GM12878 (cell line): ENCODE results near the gene BRD1. TPM values are rescaled to one million over a fixed set of nuclear protein-coding genes. Genes with fewer than 3 reads are reported as not detected.

Source experiments
- ATAC-seq: fragments of 200-7000 bp; cut with Tn5 transposase; 3 replicates; pipeline ENCODE4 v1.9.1; 2020; ENCODE audit warnings: mild to moderate bottlenecking, moderate library complexity
- BruUV-seq: library from RNA; stranded (reverse); fragments of 400-500 nt; replicated peaks from 2 replicates; lab custom pipeline; 2021; lab: Mats Ljungman, UMichigan
- CTCF ChIA-PET: fragments of 300-600 bp; sonication (Branson Sonifier 250); formaldehyde crosslinking; extraction: SDS; loops from one replicate; lab custom pipeline; 2021; ENCODE audit warnings: inconsistent platforms; lab: Yijun Ruan, JAX
- POLR2A ChIA-PET: fragments of 350-600 bp; formaldehyde crosslinking; extraction: SDS; loops from one replicate; lab custom pipeline; 2021; ENCODE audit warnings: inconsistent platforms; lab: Charles Lee
- RAD21 ChIA-PET: fragments of 300-600 bp; sonication (Branson Sonifier 250); formaldehyde crosslinking; loops from one replicate; lab custom pipeline; 2023; ENCODE audit warnings: antibody characterized with exemption; ENCODE audit not compliant: unreplicated experiment; lab: Charles Lee
- SMC1A ChIA-PET: fragments of 300-600 bp; sonication (Branson Sonifier 250); formaldehyde crosslinking; loops from one replicate; lab custom pipeline; 2023; ENCODE audit not compliant: unreplicated experiment, uncharacterized antibody; lab: Charles Lee
- DNase-seq: peaks from one replicate; pipeline ENCODE4 v3.0.0-alpha.2; 2011; ENCODE audit warnings: low read depth, low spot score
- FAIRE-seq: peaks from 3 replicates; lab custom pipeline; 2011; peaks lifted over from hg19 to GRCh38; lab: Jason Lieb, UNC
- H2AFZ ChIP-seq: 2 replicates; pipeline ENCODE4 v1.6.0; 2011; ENCODE audit warnings: low read depth, low read length, control low read depth; ENCODE audit not compliant: control insufficient read depth
- H3K27ac ChIP-seq: 2 replicates; pipeline ENCODE4 v1.5.1; 2011; ENCODE audit warnings: control low read depth; ENCODE audit not compliant: control insufficient read depth, insufficient read depth
- H3K27me3 ChIP-seq, 2 experiments: replicated peaks in 1 of 2; 2 replicates each; pipeline versions ENCODE4 v1.6.0 to v1.6.1; 2011; ENCODE audit warnings: low read length in 1 of 2; ENCODE audit not compliant: control insufficient read depth in 2 of 2, insufficient read depth in 2 of 2
- H3K36me3 ChIP-seq, 2 experiments: 2 replicates each; pipeline ENCODE4 v1.5.1; 2011; ENCODE audit warnings: low read length in 1 of 2; ENCODE audit not compliant: control insufficient read depth in 2 of 2, insufficient read depth in 2 of 2
- H3K4me1 ChIP-seq: 2 replicates; pipeline ENCODE4 v1.6.1; 2011; ENCODE audit warnings: mild to moderate bottlenecking, low read length, moderate library complexity, mixed read lengths; ENCODE audit not compliant: control insufficient read depth, insufficient read depth
- H3K4me2 ChIP-seq: 2 replicates; pipeline ENCODE4 v1.6.0; 2011; ENCODE audit warnings: control low read depth; ENCODE audit not compliant: control insufficient read depth, insufficient read depth
- H3K4me3 ChIP-seq: fragments of 200-600 bp; sonication (generic); 2 replicates; pipeline ENCODE4 v1.5.1; 2016
- H3K79me2 ChIP-seq: 2 replicates; pipeline ENCODE4 v1.6.0; 2011; ENCODE audit warnings: low read length; ENCODE audit not compliant: control insufficient read depth, insufficient read depth
- H3K9ac ChIP-seq: 2 replicates; pipeline ENCODE4 v1.8.0; 2011; ENCODE audit warnings: low read length, control low read depth, mixed read lengths; ENCODE audit not compliant: control insufficient read depth, insufficient read depth
- H3K9me3 ChIP-seq: replicated peaks from 3 replicates; pipeline ENCODE4 v1.5.1; 2011; ENCODE audit warnings: mild to moderate bottlenecking, low read length; ENCODE audit not compliant: control insufficient read depth, insufficient read depth
- H4K20me1 ChIP-seq: 2 replicates; pipeline ENCODE4 v1.6.0; 2011; ENCODE audit not compliant: control insufficient read depth, insufficient read depth
- ATF7 ChIP-seq: fragments of 450-650 bp; IDR thresholded peaks from 2 replicates; pipeline ENCODE4 v1.6.1; 2016; ENCODE audit warnings: low read depth, mild to moderate bottlenecking
- MAX ChIP-seq: IDR thresholded peaks from 2 replicates; pipeline ENCODE4 v1.6.1; 2012; ENCODE audit warnings: low read depth, low read length, improper control_type of control experiment
- NFYA ChIP-seq: IDR thresholded peaks from 2 replicates; pipeline ENCODE4 v1.6.1; 2011; ENCODE audit warnings: low read depth, mild to moderate bottlenecking, low read length, improper control_type of control experiment, borderline replicate concordance
- NR2C2 ChIP-seq: IDR thresholded peaks from 2 replicates; pipeline ENCODE4 v1.6.1; 2011; ENCODE audit warnings: borderline replicate concordance, low read depth; ENCODE audit not compliant: control insufficient read depth, insufficient read length
- POLR2AphosphoS5 ChIP-seq: IDR thresholded peaks from 2 replicates; pipeline ENCODE4 v1.6.1; 2011; ENCODE audit warnings: mild to moderate bottlenecking, low read length, inconsistent platforms
- PRDM15 ChIP-seq: fragments of 450-650 bp; formaldehyde crosslinking; IDR thresholded peaks from 2 replicates; pipeline ENCODE4 v1.4.0; 2020; ENCODE audit warnings: mild to moderate bottlenecking, moderate library complexity
- SP1 ChIP-seq: IDR thresholded peaks from one replicate; pipeline ENCODE4 v1.6.1; 2011; ENCODE audit warnings: low read depth, low read length
- SREBF1 ChIP-seq: IDR thresholded peaks from 2 replicates; pipeline ENCODE4 v1.6.1; 2012; ENCODE audit warnings: mild to moderate bottlenecking, low read length
- SREBF2 ChIP-seq: IDR thresholded peaks from 2 replicates; pipeline ENCODE4 v1.6.1; 2012; ENCODE audit warnings: mild to moderate bottlenecking, low read length
- STAT3 ChIP-seq: IDR thresholded peaks from 2 replicates; pipeline ENCODE4 v1.6.1; 2011; ENCODE audit warnings: low read depth, low read length, improper control_type of control experiment
- ZNF24 ChIP-seq: fragments of 450-650 bp; IDR thresholded peaks from 2 replicates; pipeline ENCODE4 v1.6.1; 2017; ENCODE audit warnings: antibody characterized with exemption, mild to moderate bottlenecking
- WGBS: methylation state at CpG from one replicate; pipeline ENCODE4 v1.1.6; 2016; ENCODE audit warnings: low lambda C conversion rate; ENCODE audit not compliant: insufficient replicate concordance, insufficient coverage; ENCODE audit errors: missing lambda C conversion rate; 5-methylcytosine and 5-hydroxymethylcytosine counted together
- in situ Hi-C: fragments of 300-500 bp; cut with MboI; formaldehyde crosslinking; loops from 9 replicates; pipeline ENCODE4 v1.14.3; 2018; ENCODE audit warnings: mixed read lengths
- intact Hi-C: fragments of 100-400 bp; cut with micrococcal nuclease; formaldehyde crosslinking; loops from one replicate; pipeline ENCODE4 v1.14.2; 2022; ENCODE audit not compliant: unreplicated experiment
- polyA plus RNA-seq, 11 experiments: library from polyadenylated mRNA; depleted of rRNA in 4 of 11; unstranded in 6 of 11; stranded (reverse) in 5 of 11; fragments of >200 nt; fragmentation: Nextera tagmentation in 4 of 11; fragmentation: Illumina TruSeq in 1 of 11; extraction: Ambion mirVana in 4 of 11; extraction: Trizol in 1 of 11; gene quantifications; 1 replicate in 1 of 11; 2 replicates in 10 of 11; pipeline versions ENCODE4 v1.2.1 to v1.2.3, GENCODE V29; 2011 to 2016; ENCODE audit warnings: inconsistent platforms in 2 of 11, missing spikeins in 2 of 11, low read depth in 1 of 11
- total RNA-seq, 4 experiments: library from RNA; depleted of rRNA in 3 of 4; stranded (reverse); fragments of >200 nt in 3 of 4; fragmentation: Illumina TruSeq in 1 of 4; extraction: Trizol in 1 of 4; gene quantifications; 2 replicates each; pipeline versions ENCODE4 v1.2.1 to v1.2.3, GENCODE V29; 2013 to 2021
- TF ChIP-seq, protein P1 (sequence below): IDR thresholded peaks from 2 replicates; pipeline ENCODE4 v1.6.1; 2011; ENCODE audit warnings: low read depth, low read length, improper control_type of control experiment, borderline replicate concordance
- TF ChIP-seq, protein P2 (sequence below): fragments of 450-650 bp; IDR thresholded peaks from 2 replicates; pipeline ENCODE4 v1.6.1; 2016; ENCODE audit warnings: mild to moderate bottlenecking

BRD1 gene
- total and polyA plus RNA-seq, 10 of the 15 experiments (the other 5 are each of a cell fraction or from before 2014, with no cell fraction given), result 0.90 to 26.4 (median 7.1) TPM

DNA sequence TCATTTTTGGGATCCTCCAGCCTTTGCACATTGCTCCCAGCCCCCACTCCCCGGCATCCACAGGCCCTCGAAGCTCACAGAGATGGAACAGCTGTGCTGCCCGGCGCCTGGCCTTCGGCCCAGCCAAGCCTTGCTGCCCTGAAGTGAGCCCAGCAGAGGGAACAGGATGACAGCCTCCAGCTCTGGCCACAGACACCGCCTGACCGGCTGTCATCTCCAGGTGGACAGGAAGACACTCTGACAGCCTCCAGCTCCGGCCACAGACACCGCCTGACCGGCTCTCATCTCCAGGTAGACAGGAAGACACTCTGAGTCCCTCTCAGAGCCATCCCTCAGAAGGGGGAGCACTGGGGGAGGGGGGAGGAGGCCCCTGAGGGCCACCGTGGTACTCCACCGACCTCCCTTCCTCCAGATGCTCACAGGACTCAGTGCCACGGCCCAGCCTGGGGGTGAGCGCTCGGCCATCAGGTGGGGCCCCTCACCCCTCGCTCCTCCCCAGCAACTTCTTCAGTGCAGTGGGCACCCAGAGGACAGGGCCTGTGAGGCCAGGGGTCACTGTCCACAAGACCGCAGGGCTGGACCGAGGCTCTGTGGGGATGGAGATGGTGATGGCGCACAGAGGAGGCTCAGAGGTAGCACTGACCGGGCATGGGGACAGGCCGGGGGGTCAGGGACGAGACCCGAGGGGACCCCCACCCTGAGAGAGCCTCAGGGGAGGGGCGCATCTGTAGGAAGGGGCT, 58.6 kb downstream of the BRD1 start:
- WGBS, result 74% methylated on average over 24 of the region's 24 CpGs
- no peak overlapping the region for H3K4me2 ChIP-seq
- no TSS peak for BruUV-seq
- in situ Hi-C loops, result loop anchor here (5.0 kb wide), 2 partner anchors 153 to 258 kb away; no protein-coding TSS in a partner anchor
- ChIA-PET CTCF (interaction anchor here (0.6 kb wide), 1 partner anchor 1720 kb away, joined by 3 read pairs; no protein-coding TSS in a partner anchor), POLR2A (no interaction called here), RAD21 (no interaction called here), SMC1A (no interaction called here)
- no peaks in the 10 kb centered on the region for H3K27me3 ChIP-seq
- no peak overlapping the region for H2AFZ ChIP-seq
- no peaks in the 10 kb centered on the region for H3K4me1 ChIP-seq
- no peaks in the 10 kb centered on the region for H3K79me2 ChIP-seq
- H3K4me3 ChIP-seq, result no peak overlapping the region
- no peaks in the 10 kb centered on the region for H4K20me1 ChIP-seq
- ATAC-seq (no peak), DNase-seq (no peak), FAIRE-seq (no peak)
- no peak overlapping the region for H3K9ac ChIP-seq
- TF ChIP-seq SP1 (no peak), SREBF1 (no peak), SREBF2 (no peak), PRDM15 (CRISPR knock-in tag) (no peak), STAT3 (no peak), ATF7 (no peak), NR2C2 (no peak), NFYA (no peak), POLR2AphosphoS5 (no peak), MAX (no peak), ZNF24 (no peak)
- TF ChIP-seq, protein P1, sequence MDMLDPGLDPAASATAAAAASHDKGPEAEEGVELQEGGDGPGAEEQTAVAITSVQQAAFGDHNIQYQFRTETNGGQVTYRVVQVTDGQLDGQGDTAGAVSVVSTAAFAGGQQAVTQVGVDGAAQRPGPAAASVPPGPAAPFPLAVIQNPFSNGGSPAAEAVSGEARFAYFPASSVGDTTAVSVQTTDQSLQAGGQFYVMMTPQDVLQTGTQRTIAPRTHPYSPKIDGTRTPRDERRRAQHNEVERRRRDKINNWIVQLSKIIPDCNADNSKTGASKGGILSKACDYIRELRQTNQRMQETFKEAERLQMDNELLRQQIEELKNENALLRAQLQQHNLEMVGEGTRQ, result no peak
- TF ChIP-seq, protein P2, sequence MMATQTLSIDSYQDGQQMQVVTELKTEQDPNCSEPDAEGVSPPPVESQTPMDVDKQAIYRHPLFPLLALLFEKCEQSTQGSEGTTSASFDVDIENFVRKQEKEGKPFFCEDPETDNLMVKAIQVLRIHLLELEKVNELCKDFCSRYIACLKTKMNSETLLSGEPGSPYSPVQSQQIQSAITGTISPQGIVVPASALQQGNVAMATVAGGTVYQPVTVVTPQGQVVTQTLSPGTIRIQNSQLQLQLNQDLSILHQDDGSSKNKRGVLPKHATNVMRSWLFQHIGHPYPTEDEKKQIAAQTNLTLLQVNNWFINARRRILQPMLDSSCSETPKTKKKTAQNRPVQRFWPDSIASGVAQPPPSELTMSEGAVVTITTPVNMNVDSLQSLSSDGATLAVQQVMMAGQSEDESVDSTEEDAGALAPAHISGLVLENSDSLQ, result no peak
- H3K27ac ChIP-seq, result no peak overlapping the region
- H3K36me3 ChIP-seq, result peaks cover 0 to 3% of the 10 kb centered on the region in 2 experiments; a peak in 2 of 4 replicates
- H3K9me3 ChIP-seq, result peaks cover 3% of the 10 kb centered on the region; the same call in 2 of the 3 replicates
- intact Hi-C loops, result no loop called here
